Measurements from ENCODE around the gene MTHFD2. TPM values are rescaled to one million over a fixed set of nuclear protein-coding genes. Genes with fewer than 3 reads are reported as not detected.

Gene MTHFD2
- total RNA-seq, 1 donor from 2014 or later, result 150 TPM

- H3K4me3 Mint-ChIP-seq, result no peak overlapping the region
- intact Hi-C loops (cut with micrococcal nuclease), result no loop called here
- peaks cover 3% of the 10 kb centered on the region for H3K4me1 Mint-ChIP-seq
- DNase-seq (no peak), ATAC-seq (ENCODE audit: low read depth) (no peak)
- no peak for TF ChIP-seq CTCF (IDR thresholded peaks at IDR 0.05)
- H3K9me3 Mint-ChIP-seq, result no peaks in the 10 kb centered on the region
- no peaks in the 10 kb centered on the region for H3K27me3 Mint-ChIP-seq
- POLR2A ChIA-PET, result no interaction called here
- H3K36me3 Mint-ChIP-seq (ENCODE audit: low read depth), result peaks cover 3% of the 10 kb centered on the region
- CTCF ChIA-PET, result no interaction called here
- no peak overlapping the region for H3K27ac Mint-ChIP-seq
Measured at GRCh38 chr2:74262681-74263080, 64.3 kb downstream of the MTHFD2 start.

- DNase-seq, result no peak
- Mint-ChIP-seq H3K9me3 (no peaks in the 10 kb centered on the region), H3K27me3 (no peaks in the 10 kb centered on the region), H3K36me3 (ENCODE audit: low read depth) (peaks cover 3% of the 10 kb centered on the region), H3K4me3 (no peak overlapping the region), H3K4me1 (peaks cover 3% of the 10 kb centered on the region), H3K27ac (no peak overlapping the region)
- ChIA-PET CTCF (no interaction called here), POLR2A (no interaction called here)
- intact Hi-C loops (cut with micrococcal nuclease), result no loop called here
- TF ChIP-seq CTCF (IDR thresholded peaks at IDR 0.05), result no peak
- no peak for ATAC-seq (ENCODE audit: low read depth)
Measured at GRCh38 chr2:74264281-74264680, 65.9 kb downstream of the MTHFD2 start.

GRCh38 chr2:74267068-74267467 lies 68.7 kb downstream of the MTHFD2 start:
- no peak for DNase-seq
- peak; percentile 37 for ATAC-seq (ENCODE audit: low read depth)
- H3K4me1 Mint-ChIP-seq, result peaks cover 3% of the 10 kb centered on the region
- H3K36me3 Mint-ChIP-seq (ENCODE audit: low read depth), result peaks cover under 1% of the 10 kb centered on the region
- intact Hi-C loops (cut with micrococcal nuclease), result loop anchor here (5.0 kb wide), 1 partner anchor 70 kb away; no protein-coding TSS in a partner anchor
- POLR2A ChIA-PET, result no interaction called here
- H3K4me3 Mint-ChIP-seq, result no peak overlapping the region
- H3K27ac Mint-ChIP-seq, result no peak overlapping the region
- no peak for TF ChIP-seq CTCF (IDR thresholded peaks at IDR 0.05)
- no peaks in the 10 kb centered on the region for H3K27me3 Mint-ChIP-seq
- CTCF ChIA-PET, result interaction anchor here (1.3 to 1.4 kb wide), 2 partner anchors 17 to 68 kb away, joined by 3 to 8 read pairs; no protein-coding TSS in a partner anchor
- H3K9me3 Mint-ChIP-seq, result no peaks in the 10 kb centered on the region

Other genes starting within 250 kb of the MTHFD2 start
- gene TET3, start 213.7 kb upstream of the MTHFD2 start, total RNA-seq, result 52.6 and 60.1 TPM in 2 replicates
- gene BOLA3, start 50.7 kb upstream of the MTHFD2 start, total RNA-seq, result 18.8 and 19.1 TPM in 2 replicates
- 314 and 318 TPM in 2 replicates for gene MOB1A, start 19.7 kb upstream of the MTHFD2 start, total RNA-seq
- 5.4 and 5.9 TPM in 2 replicates for gene SLC4A5, start 144.8 kb downstream of the MTHFD2 start, total RNA-seq
- gene DCTN1, start 181.7 kb downstream of the MTHFD2 start, total RNA-seq, result 122 and 137 TPM in 2 replicates
- 3.9 and 5.5 TPM in 2 replicates for gene C2orf81, start 223.0 kb downstream of the MTHFD2 start, total RNA-seq
- 32.3 and 33.5 TPM in 2 replicates for gene WDR54, start 223.1 kb downstream of the MTHFD2 start, total RNA-seq
- gene RTKN, start 243.3 kb downstream of the MTHFD2 start, total RNA-seq, result 8.3 and 11.6 TPM in 2 replicates